CD4-positive, alpha-beta T cell treated with Interleukin-1 beta for 1 hour (primary cell): ENCODE data around the gene PPP2R5C.
"Not testable (repeated sequence)": the region's sequence is repeated elsewhere in the genome, so short reads cannot be mapped to it uniquely, and the experiment has no call there.

Experiments used
- DNase-seq, 2 donors: peaks; one replicate each; pipeline ENCODE4 v3.0.0-alpha.2; 2020 to 2022

The PPP2R5C gene

GRCh38 chr14:101761032-101761880, at the start of gene PPP2R5C:
TSS of gene PPP2R5C (plus strand) at chr14:101761709. CDS start at chr14:101761894, 185 bp downstream.
- DNase-seq = peak; percentile 87 to 90

GRCh38 chr14:101711857-101712233, 49.7 kb upstream of the PPP2R5C start:
- not testable (repeated sequence) for DNase-seq

GRCh38 chr14:101712341-101712740, 49.2 kb upstream of the PPP2R5C start:
- peak in 1 of 2 donors; percentile 17 for DNase-seq

GRCh38 chr14:101713091-101713490, 48.4 kb upstream of the PPP2R5C start:
- DNase-seq = peak; percentile 65 to 67

GRCh38 chr14:101713621-101714349, 47.7 kb upstream of the PPP2R5C start:
- peak; percentile 75 to 81 for DNase-seq

- no peak for DNase-seq
Measured at GRCh38 chr14:101714394-101714793, 47.1 kb upstream of the PPP2R5C start.

- no peak for DNase-seq
Measured at GRCh38 chr14:101715210-101716076, 46.1 kb upstream of the PPP2R5C start.

GRCh38 chr14:101716077-101716950, 45.2 kb upstream of the PPP2R5C start:
- no peak for DNase-seq

- DNase-seq = peak; percentile 24 to 25
Measured at GRCh38 chr14:101716956-101717662, 44.4 kb upstream of the PPP2R5C start.

- DNase-seq = no peak
Measured at GRCh38 chr14:101717663-101718490, 43.6 kb upstream of the PPP2R5C start.

- DNase-seq = no peak
Measured at GRCh38 chr14:101719045-101719645, 42.4 kb upstream of the PPP2R5C start.

GRCh38 chr14:101719708-101720107, 41.8 kb upstream of the PPP2R5C start:
- DNase-seq = no peak

- no peak for DNase-seq
Measured at GRCh38 chr14:101721111-101721510, 40.4 kb upstream of the PPP2R5C start.

- DNase-seq = peak; percentile 86
Measured at GRCh38 chr14:101721951-101722661, 39.4 kb upstream of the PPP2R5C start.

GRCh38 chr14:101723061-101723595, 38.4 kb upstream of the PPP2R5C start:
- DNase-seq = no peak

- peak in 1 of 2 donors; percentile 49 for DNase-seq
Measured at GRCh38 chr14:101725652-101726051, 35.9 kb upstream of the PPP2R5C start.

GRCh38 chr14:101726295-101726953, 35.1 kb upstream of the PPP2R5C start:
- DNase-seq = peak in 1 of 2 donors; percentile 27

GRCh38 chr14:101726954-101727302, 34.6 kb upstream of the PPP2R5C start:
- no peak for DNase-seq
